K562 (cell line): ENCODE measurements around the gene ITGAD. TPM values are rescaled to one million over a fixed set of nuclear protein-coding genes. Genes with fewer than 3 reads are reported as not detected.

Source experiments
- ATAC-seq: fragments of 200-7000 bp; cut with Tn5 transposase; 3 replicates; pipeline ENCODE4 v1.9.1; 2020; ENCODE audit warnings: moderate library complexity
- BruUV-seq: library from RNA; stranded (reverse); fragments of 400-500 nt; replicated peaks from 2 replicates; lab custom pipeline; 2021; lab: Mats Ljungman, UMichigan
- CTCF ChIA-PET: fragments of 300-600 bp; formaldehyde crosslinking; extraction: SDS; loops from one replicate; lab custom pipeline; 2021; ENCODE audit warnings: low intra/inter-chr PET ratio; lab: Yijun Ruan, JAX
- POLR2A ChIA-PET: fragments of 300-600, 350-650 bp; sonication (Branson Sonifier 250); formaldehyde crosslinking; extraction: SDS; loops from one replicate; lab custom pipeline; 2021; ENCODE audit warnings: antibody characterized with exemption, inconsistent platforms; lab: Yijun Ruan, JAX
- DNase-seq, 4 experiments: peaks; one replicate each; pipeline versions ENCODE4 v3.0.0 to v3.0.0-alpha.2; 2011 to 2018; ENCODE audit warnings: low spot score in 3 of 4, mixed read lengths in 3 of 4; ENCODE audit errors: extremely low read depth in 1 of 4
- FAIRE-seq: peaks from 2 replicates; lab custom pipeline; 2011; peaks lifted over from hg19 to GRCh38; lab: Jason Lieb, UNC
- H2AFZ ChIP-seq: 2 replicates; pipeline ENCODE4 v1.6.0; 2011; ENCODE audit warnings: low read depth, low read length, control low read depth, inconsistent platforms
- H3K27ac ChIP-seq: fragments of 200-600 bp; 3 replicates; pipeline ENCODE4 v1.8.0; 2011; ENCODE audit warnings: low read depth, mild to moderate bottlenecking, control low read depth, inconsistent platforms, low read length, moderate library complexity, mixed read lengths; ENCODE audit errors: extremely low read depth
- H3K27me3 ChIP-seq, 2 experiments: fragments of 300-600 bp in 1 of 2; 2 replicates in 1 of 2; 3 replicates in 1 of 2; pipeline versions ENCODE4 v1.6.0 to v1.8.0; 2011; ENCODE audit warnings: inconsistent platforms in 2 of 2, low read length in 2 of 2, mild to moderate bottlenecking in 1 of 2, mixed read lengths in 1 of 2, moderate library complexity in 1 of 2; ENCODE audit not compliant: control insufficient read depth in 2 of 2, insufficient read depth in 2 of 2
- H3K36me3 ChIP-seq: fragments of 300-600 bp; 3 replicates; pipeline ENCODE4 v1.8.0; 2011; ENCODE audit warnings: mild to moderate bottlenecking, low read length, inconsistent platforms; ENCODE audit not compliant: control insufficient read depth, insufficient read depth
- H3K4me1 ChIP-seq, 2 experiments: fragments of 200-600 bp in 1 of 2; replicated peaks in 1 of 2; 2 replicates in 1 of 2; 3 replicates in 1 of 2; pipeline versions ENCODE4 v1.5.1 to v1.8.0; 2011; ENCODE audit warnings: inconsistent platforms in 2 of 2, low read length in 2 of 2, mild to moderate bottlenecking in 1 of 2, mixed read lengths in 1 of 2, moderate library complexity in 1 of 2; ENCODE audit not compliant: control insufficient read depth in 2 of 2, insufficient read depth in 2 of 2
- H3K4me2 ChIP-seq: 2 replicates; pipeline ENCODE4 v1.6.1; 2011; ENCODE audit warnings: low read length, control low read depth, inconsistent platforms, mixed read lengths; ENCODE audit not compliant: insufficient read depth
- H3K4me3 ChIP-seq: fragments of 200-600 bp; sonication (generic), shearing (Covaris generic); 2 replicates; pipeline ENCODE4 v1.5.1; 2016; ENCODE audit warnings: control low read depth, inconsistent platforms
- H3K79me2 ChIP-seq: fragments of 200-600 bp; 3 replicates; pipeline ENCODE4 v1.8.0; 2011; ENCODE audit warnings: low read length, inconsistent platforms; ENCODE audit not compliant: control insufficient read depth, insufficient read depth
- H3K9ac ChIP-seq, 2 experiments: 2 replicates each; pipeline versions ENCODE4 v1.6.0 to v1.6.1; 2011; ENCODE audit warnings: low read depth in 2 of 2, low read length in 2 of 2, control low read depth in 1 of 2, inconsistent platforms in 1 of 2, mild to moderate bottlenecking in 1 of 2, mixed read lengths in 1 of 2; ENCODE audit not compliant: insufficient read depth in 1 of 2
- H3K9me1 ChIP-seq: one replicate; pipeline ENCODE4 v1.6.0; 2011; ENCODE audit warnings: inconsistent platforms, mild to moderate bottlenecking, low read length, moderate library complexity; ENCODE audit not compliant: control insufficient read depth, insufficient read depth
- H3K9me3 ChIP-seq: replicated peaks from 2 replicates; pipeline ENCODE4 v1.5.1; 2011; ENCODE audit warnings: low read depth, low read length, inconsistent platforms; ENCODE audit not compliant: control insufficient read depth, insufficient read depth
- H4K20me1 ChIP-seq: replicated peaks from 2 replicates; pipeline ENCODE4 v1.6.1; 2011; ENCODE audit warnings: low read length, inconsistent platforms, mixed read lengths; ENCODE audit not compliant: control insufficient read depth, insufficient read depth
- BHLHE40 ChIP-seq: IDR thresholded peaks from 2 replicates; pipeline ENCODE4 v1.6.1; 2011; ENCODE audit warnings: low read length, improper control_type of control experiment
- DEAF1 ChIP-seq: fragments of 450-650 bp; formaldehyde crosslinking; IDR thresholded peaks from 2 replicates; pipeline ENCODE4 v1.4.0; 2020; ENCODE audit warnings: mild to moderate bottlenecking, moderate library complexity
- RBM15 ChIP-seq: fragments of 200-400 bp; formaldehyde crosslinking; IDR thresholded peaks from 2 replicates; pipeline ENCODE4 v1.6.1; 2018; ENCODE audit warnings: mild to moderate bottlenecking, low read length, moderate library complexity; ENCODE audit not compliant: insufficient read depth
- TEAD1 ChIP-seq, 2 experiments: fragments of 450-650 bp in 1 of 2; sonication (generic) in 1 of 2; formaldehyde crosslinking; IDR thresholded peaks; 2 replicates each; pipeline versions ENCODE4 v1.4.0 to v1.8.0; 2020 to 2022; ENCODE audit warnings: mild to moderate bottlenecking in 2 of 2, missing genetic modification reagents in 1 of 2
- ZBTB1 ChIP-seq: sonication (generic); formaldehyde crosslinking; IDR thresholded peaks from 2 replicates; pipeline ENCODE4 v1.8.1; 2023; ENCODE audit warnings: missing genetic modification reagents, low read depth, mild to moderate bottlenecking, borderline replicate concordance
- ZBTB33 ChIP-seq: sonication (generic); formaldehyde crosslinking; IDR thresholded peaks from 2 replicates; pipeline ENCODE4 v1.8.1; 2023; ENCODE audit warnings: mild to moderate bottlenecking, missing genetic modification reagents
- ZNF24 ChIP-seq: fragments of 450-650 bp; IDR thresholded peaks from 2 replicates; pipeline ENCODE4 v1.6.1; 2016
- WGBS: fragments of 100-300 bp; shearing (Covaris generic); methylation state at CpG from one replicate; pipeline ENCODE4 v1.1.6; 2016; ENCODE audit warnings: low coverage, mixed read lengths; ENCODE audit not compliant: insufficient coverage; ENCODE audit errors: missing lambda C conversion rate; 5-methylcytosine and 5-hydroxymethylcytosine counted together
- in situ Hi-C: fragments of 300-500 bp; cut with MboI; formaldehyde crosslinking; loops from 4 replicates; pipeline ENCODE4 v1.15.0; 2018; ENCODE audit warnings: inconsistent platforms, mixed read lengths
- intact Hi-C: fragments of 100-400 bp; cut with micrococcal nuclease; formaldehyde crosslinking; loops from 2 replicates; pipeline ENCODE4 v1.14.2; 2022
- polyA plus RNA-seq, 8 experiments: library from polyadenylated mRNA; depleted of rRNA in 4 of 8; stranded (reverse) in 5 of 8; unstranded in 3 of 8; fragments of >200 nt; fragmentation: Nextera tagmentation in 2 of 8; fragmentation: Illumina TruSeq in 1 of 8; extraction: Ambion mirVana in 2 of 8; extraction: Trizol in 1 of 8; gene quantifications; 2 replicates each; pipeline versions ENCODE4 v1.2.1 to v1.2.3, GENCODE V29; 2011 to 2014; ENCODE audit warnings: inconsistent platforms in 1 of 8, missing spikeins in 1 of 8
- total RNA-seq, 7 experiments: library from RNA; depleted of rRNA in 6 of 7; stranded (reverse); fragments of >200 nt in 6 of 7; fragmentation: Illumina TruSeq in 2 of 7; extraction: Trizol in 2 of 7; gene quantifications; 2 replicates each; pipeline versions ENCODE4 v1.2.1 to v1.2.3, GENCODE V29; 2011 to 2021; ENCODE audit warnings: low replicate concordance in 1 of 7
- TF ChIP-seq, protein P1 (sequence below): sonication (generic); formaldehyde crosslinking; IDR thresholded peaks from 2 replicates; pipeline ENCODE4 v1.9.0; 2022; ENCODE audit warnings: mild to moderate bottlenecking, missing genetic modification reagents

The ITGAD gene
- total and polyA plus RNA-seq, 9 of the 15 experiments (the other 6 are each of a cell fraction or from before 2014, with no cell fraction given) = not detected

DNA sequence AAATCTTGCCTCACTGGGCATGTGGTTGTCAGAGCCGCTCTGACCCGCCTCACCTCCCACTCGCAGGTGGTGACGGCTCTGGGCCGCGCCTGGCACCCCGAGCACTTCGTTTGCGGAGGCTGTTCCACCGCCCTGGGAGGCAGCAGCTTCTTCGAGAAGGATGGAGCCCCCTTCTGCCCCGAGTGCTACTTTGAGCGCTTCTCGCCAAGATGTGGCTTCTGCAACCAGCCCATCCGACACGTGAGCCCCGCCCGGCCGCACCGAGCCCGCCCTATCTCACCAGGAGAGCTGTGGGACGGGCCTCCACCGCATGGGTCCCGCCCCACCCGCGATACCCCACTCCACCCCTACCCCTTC is 82.8 kb downstream of the ITGAD start:
- BruUV-seq = no TSS peak
- no peaks in the 10 kb centered on the region for H3K9me1 ChIP-seq
- peak overlapping the region; percentile 74; the same call in 1 of the 2 replicates for H3K4me2 ChIP-seq
- no peak overlapping the region for H3K9ac ChIP-seq
- 72% methylated on average over 16 of the region's 26 CpGs for WGBS
- in situ Hi-C loops (no loop called here), intact Hi-C loops (no loop called here)
- POLR2A ChIA-PET = interaction anchor here (0.7 to 1.0 kb wide), 2 partner anchors 15 to 452 kb away, joined by 3 read pairs; no protein-coding TSS in a partner anchor
- H2AFZ ChIP-seq = peak overlapping the region; percentile 78
- peaks cover 35 to 68% of the 10 kb centered on the region in 2 experiments for H3K4me1 ChIP-seq
- no peak overlapping the region for H3K4me3 ChIP-seq
- FAIRE-seq (no peak), DNase-seq (peak; percentile 36 to 48 (median 45)), ATAC-seq (no peak)
- TF ChIP-seq TEAD1 (CRISPR knock-in tag; IDR thresholded peaks at IDR 0.05) (no peak), DEAF1 (CRISPR knock-in tag) (no peak), ZNF24 (no peak), ZBTB33 (CRISPR knock-in tag) (peak; percentile 70; the same call in 1 of the 2 replicates), BHLHE40 (peak; percentile 39; the same call in 1 of the 2 replicates), RBM15 (no peak), ZBTB1 (CRISPR knock-in tag) (no peak)
- TF ChIP-seq, protein P1, sequence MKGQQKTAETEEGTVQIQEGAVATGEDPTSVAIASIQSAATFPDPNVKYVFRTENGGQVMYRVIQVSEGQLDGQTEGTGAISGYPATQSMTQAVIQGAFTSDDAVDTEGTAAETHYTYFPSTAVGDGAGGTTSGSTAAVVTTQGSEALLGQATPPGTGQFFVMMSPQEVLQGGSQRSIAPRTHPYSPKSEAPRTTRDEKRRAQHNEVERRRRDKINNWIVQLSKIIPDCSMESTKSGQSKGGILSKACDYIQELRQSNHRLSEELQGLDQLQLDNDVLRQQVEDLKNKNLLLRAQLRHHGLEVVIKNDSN (CRISPR knock-in tag) = 0 out of 2 replicates have a peak, but pooled peaks have one; percentile 27
- no peaks in the 10 kb centered on the region for H3K9me3 ChIP-seq
- no peaks in the 10 kb centered on the region for H4K20me1 ChIP-seq
- no peaks in the 10 kb centered on the region for H3K36me3 ChIP-seq
- peak overlapping the region; percentile 48; the same call in 1 of the 3 replicates for H3K27ac ChIP-seq
- no peaks in the 10 kb centered on the region for H3K79me2 ChIP-seq
- no peaks in the 10 kb centered on the region for H3K27me3 ChIP-seq
- CTCF ChIA-PET = no interaction called here

Other genes starting within 250 kb of the ITGAD start
Only the 7 nearest of the 14 such genes appear.
- gene ITGAX, start 38.2 kb upstream of the ITGAD start, total RNA-seq (2014; rRNA removed) = 0.14 and 0.41 TPM in 2 replicates
- gene ITGAX, start 38.2 kb upstream of the ITGAD start, total RNA-seq (2014; rRNA removed; fragmentation: Illumina TruSeq; extraction: Trizol) = 0.15 TPM in 1 of 2 replicates, not detected in the other
- 0.58 and 1.1 TPM in 2 replicates for gene ITGAX, start 38.2 kb upstream of the ITGAD start, total RNA-seq (2015; rRNA removed; fragmentation: Illumina TruSeq; extraction: Trizol)
- gene ITGAX, start 38.2 kb upstream of the ITGAD start, total RNA-seq (2021) = 0.35 and 0.51 TPM in 2 replicates
- gene ITGAX, start 38.2 kb upstream of the ITGAD start, polyA plus RNA-seq (2011; rRNA removed) = 0.35 and 0.39 TPM in 2 replicates
- 0.09 and 0.30 TPM in 2 replicates for gene ITGAX, start 38.2 kb upstream of the ITGAD start, polyA plus RNA-seq (2014; fragmentation: Illumina TruSeq; extraction: Trizol)
- under 1 TPM; 0.03 to 0.04 TPM for gene ITGAX, start 38.2 kb upstream of the ITGAD start, polyA plus RNA-seq (2014; fragmentation: Nextera tagmentation; extraction: Ambion mirVana)
- gene ITGAX, start 38.2 kb upstream of the ITGAD start, polyA plus RNA-seq (2014; rRNA removed) = 0.05 and 0.35 TPM in 2 replicates
- not detected in 2 replicates for gene COX6A2, start 35.0 kb downstream of the ITGAD start, total RNA-seq (2014; rRNA removed)
- not detected in 2 replicates for gene COX6A2, start 35.0 kb downstream of the ITGAD start, total RNA-seq (2014; rRNA removed; fragmentation: Illumina TruSeq; extraction: Trizol)
- not detected in 2 replicates for gene COX6A2, start 35.0 kb downstream of the ITGAD start, total RNA-seq (2015; rRNA removed; fragmentation: Illumina TruSeq; extraction: Trizol)
- not detected in 2 replicates for gene COX6A2, start 35.0 kb downstream of the ITGAD start, total RNA-seq (2021)
- not detected in 2 replicates for gene COX6A2, start 35.0 kb downstream of the ITGAD start, polyA plus RNA-seq (2011; rRNA removed)
- not detected in 2 replicates for gene COX6A2, start 35.0 kb downstream of the ITGAD start, polyA plus RNA-seq (2014; fragmentation: Illumina TruSeq; extraction: Trizol)
- gene COX6A2, start 35.0 kb downstream of the ITGAD start, polyA plus RNA-seq (2014; fragmentation: Nextera tagmentation; extraction: Ambion mirVana) = not detected
- not detected in 2 replicates for gene COX6A2, start 35.0 kb downstream of the ITGAD start, polyA plus RNA-seq (2014; rRNA removed)
- not detected in 2 replicates for gene ZNF843, start 49.5 kb downstream of the ITGAD start, total RNA-seq (2014; rRNA removed)
- gene ZNF843, start 49.5 kb downstream of the ITGAD start, total RNA-seq (2014; rRNA removed; fragmentation: Illumina TruSeq; extraction: Trizol) = not detected in 2 replicates
- not detected in 2 replicates for gene ZNF843, start 49.5 kb downstream of the ITGAD start, total RNA-seq (2015; rRNA removed; fragmentation: Illumina TruSeq; extraction: Trizol)
- 0.13 TPM in 1 of 2 replicates, not detected in the other for gene ZNF843, start 49.5 kb downstream of the ITGAD start, total RNA-seq (2021)
- gene ZNF843, start 49.5 kb downstream of the ITGAD start, polyA plus RNA-seq (2011; rRNA removed) = 0.03 and 0.06 TPM in 2 replicates
- gene ZNF843, start 49.5 kb downstream of the ITGAD start, polyA plus RNA-seq (2014; fragmentation: Illumina TruSeq; extraction: Trizol) = 0.04 and 0.07 TPM in 2 replicates
- gene ZNF843, start 49.5 kb downstream of the ITGAD start, polyA plus RNA-seq (2014; fragmentation: Nextera tagmentation; extraction: Ambion mirVana) = under 1 TPM in 1 of 2 experiments, not detected in 1; 0.06 TPM
- not detected in 2 replicates for gene ZNF843, start 49.5 kb downstream of the ITGAD start, polyA plus RNA-seq (2014; rRNA removed)
- 10.3 and 11.8 TPM in 2 replicates for gene ARMC5, start 66.2 kb downstream of the ITGAD start, total RNA-seq (2014; rRNA removed)
- gene ARMC5, start 66.2 kb downstream of the ITGAD start, total RNA-seq (2014; rRNA removed; fragmentation: Illumina TruSeq; extraction: Trizol) = 1.2 and 1.9 TPM in 2 replicates
- 5.0 and 6.6 TPM in 2 replicates for gene ARMC5, start 66.2 kb downstream of the ITGAD start, total RNA-seq (2015; rRNA removed; fragmentation: Illumina TruSeq; extraction: Trizol)
- gene ARMC5, start 66.2 kb downstream of the ITGAD start, total RNA-seq (2021) = 13.2 and 13.5 TPM in 2 replicates
- gene ARMC5, start 66.2 kb downstream of the ITGAD start, polyA plus RNA-seq (2011; rRNA removed) = 2.1 and 5.6 TPM in 2 replicates
- gene ARMC5, start 66.2 kb downstream of the ITGAD start, polyA plus RNA-seq (2014; fragmentation: Illumina TruSeq; extraction: Trizol) = 1.8 and 4.8 TPM in 2 replicates
- gene ARMC5, start 66.2 kb downstream of the ITGAD start, polyA plus RNA-seq (2014; fragmentation: Nextera tagmentation; extraction: Ambion mirVana) = under 1 TPM; 0.11 to 0.17 TPM
- 8.4 and 9.5 TPM in 2 replicates for gene ARMC5, start 66.2 kb downstream of the ITGAD start, polyA plus RNA-seq (2014; rRNA removed)
- 0.53 and 0.91 TPM in 2 replicates for gene TGFB1I1, start 78.8 kb downstream of the ITGAD start, total RNA-seq (2014; rRNA removed)
- gene TGFB1I1, start 78.8 kb downstream of the ITGAD start, total RNA-seq (2014; rRNA removed; fragmentation: Illumina TruSeq; extraction: Trizol) = 0.11 and 0.29 TPM in 2 replicates
- gene TGFB1I1, start 78.8 kb downstream of the ITGAD start, total RNA-seq (2015; rRNA removed; fragmentation: Illumina TruSeq; extraction: Trizol) = 0.25 and 0.26 TPM in 2 replicates
- 0.64 and 0.85 TPM in 2 replicates for gene TGFB1I1, start 78.8 kb downstream of the ITGAD start, total RNA-seq (2021)
- gene TGFB1I1, start 78.8 kb downstream of the ITGAD start, polyA plus RNA-seq (2011; rRNA removed) = 0.04 and 0.08 TPM in 2 replicates
- 0.62 and 0.73 TPM in 2 replicates for gene TGFB1I1, start 78.8 kb downstream of the ITGAD start, polyA plus RNA-seq (2014; fragmentation: Illumina TruSeq; extraction: Trizol)
- gene TGFB1I1, start 78.8 kb downstream of the ITGAD start, polyA plus RNA-seq (2014; fragmentation: Nextera tagmentation; extraction: Ambion mirVana) = under 1 TPM; 0.06 TPM
- 0.19 and 0.54 TPM in 2 replicates for gene TGFB1I1, start 78.8 kb downstream of the ITGAD start, polyA plus RNA-seq (2014; rRNA removed)
- gene SLC5A2, start 89.8 kb downstream of the ITGAD start, total RNA-seq (2014; rRNA removed) = not detected in 2 replicates
- not detected in 2 replicates for gene SLC5A2, start 89.8 kb downstream of the ITGAD start, total RNA-seq (2014; rRNA removed; fragmentation: Illumina TruSeq; extraction: Trizol)
- gene SLC5A2, start 89.8 kb downstream of the ITGAD start, total RNA-seq (2015; rRNA removed; fragmentation: Illumina TruSeq; extraction: Trizol) = not detected in 2 replicates
- gene SLC5A2, start 89.8 kb downstream of the ITGAD start, total RNA-seq (2021) = 0.07 TPM in 1 of 2 replicates, not detected in the other
- gene SLC5A2, start 89.8 kb downstream of the ITGAD start, polyA plus RNA-seq (2011; rRNA removed) = not detected in 2 replicates
- gene SLC5A2, start 89.8 kb downstream of the ITGAD start, polyA plus RNA-seq (2014; fragmentation: Illumina TruSeq; extraction: Trizol) = not detected in 2 replicates
- gene SLC5A2, start 89.8 kb downstream of the ITGAD start, polyA plus RNA-seq (2014; fragmentation: Nextera tagmentation; extraction: Ambion mirVana) = 1 to 10 TPM; 2.2 to 2.7 TPM
- not detected in 2 replicates for gene SLC5A2, start 89.8 kb downstream of the ITGAD start, polyA plus RNA-seq (2014; rRNA removed)
- 27.6 and 35.1 TPM in 2 replicates for gene RUSF1, start 115.1 kb downstream of the ITGAD start, total RNA-seq (2014; rRNA removed)
- gene RUSF1, start 115.1 kb downstream of the ITGAD start, total RNA-seq (2014; rRNA removed; fragmentation: Illumina TruSeq; extraction: Trizol) = 15.8 and 17.8 TPM in 2 replicates
- 22.9 and 23.4 TPM in 2 replicates for gene RUSF1, start 115.1 kb downstream of the ITGAD start, total RNA-seq (2015; rRNA removed; fragmentation: Illumina TruSeq; extraction: Trizol)
- 44.1 and 49.8 TPM in 2 replicates for gene RUSF1, start 115.1 kb downstream of the ITGAD start, total RNA-seq (2021)
- gene RUSF1, start 115.1 kb downstream of the ITGAD start, polyA plus RNA-seq (2011; rRNA removed) = 46.7 and 74.1 TPM in 2 replicates
- 43.2 and 54.4 TPM in 2 replicates for gene RUSF1, start 115.1 kb downstream of the ITGAD start, polyA plus RNA-seq (2014; fragmentation: Illumina TruSeq; extraction: Trizol)
- under 1 TPM; 0.80 to 0.89 TPM for gene RUSF1, start 115.1 kb downstream of the ITGAD start, polyA plus RNA-seq (2014; fragmentation: Nextera tagmentation; extraction: Ambion mirVana)
- 52.8 and 54.4 TPM in 2 replicates for gene RUSF1, start 115.1 kb downstream of the ITGAD start, polyA plus RNA-seq (2014; rRNA removed)